Ascending aorta (tissue), 2 donors: Measurements from ENCODE around the gene ACER3. TPM values are rescaled to one million over a fixed set of nuclear protein-coding genes. Genes with fewer than 3 reads are reported as not detected.
"Not testable (repeated sequence)": the region's sequence is repeated elsewhere in the genome, so short reads cannot be mapped to it uniquely, and the experiment has no call there.

Experiments
- DNase-seq, 2 donors: peaks; one replicate each; pipeline ENCODE4 v3.0.0-alpha.2; 2019; ENCODE audit warnings: low spot score in 2 of 2
- H3K27ac ChIP-seq, 2 donors: fragments of 200-600 bp; sonication (generic); one replicate each; pipeline ENCODE4 v1.5.1; 2016 to 2017; ENCODE audit warnings: mild to moderate bottlenecking in 1 of 2
- H3K27me3 ChIP-seq: fragments of 200-600 bp; sonication (generic); one replicate; pipeline ENCODE4 v1.5.1; 2017
- H3K36me3 ChIP-seq, 2 donors: fragments of 200-600 bp; sonication (generic); one replicate each; pipeline ENCODE4 v1.5.1; 2016
- H3K4me1 ChIP-seq, 2 donors: fragments of 200-600 bp; sonication (generic); one replicate each; pipeline ENCODE4 v1.5.1; 2016 to 2017; ENCODE audit warnings: mild to moderate bottlenecking in 1 of 2
- H3K4me3 ChIP-seq, 2 donors: fragments of 200-600 bp; sonication (generic); one replicate each; pipeline ENCODE4 v1.5.1; 2016 to 2017; ENCODE audit warnings: mild to moderate bottlenecking in 1 of 2
- H3K9me3 ChIP-seq, 2 donors: fragments of 200-600 bp; sonication (generic); one replicate each; pipeline ENCODE4 v1.5.1; 2016
- CTCF ChIP-seq, 3 experiments: fragments of 200-600 bp in 2 of 3; fragments of 450-650 bp in 1 of 3; sonication (generic) in 2 of 3; IDR thresholded peaks; one replicate each; pipeline ENCODE4 v1.5.1; 2016 to 2019; ENCODE audit warnings: antibody characterized with exemption in 3 of 3, mild to moderate bottlenecking in 1 of 3, moderate library complexity in 1 of 3
- intact Hi-C: fragments of 100-400 bp; cut with DNase I; formaldehyde crosslinking; loops from one replicate; pipeline ENCODE4 v1.15.1; 2023
- total RNA-seq: library from RNA; depleted of rRNA; stranded (reverse); fragments of >200 nt; gene quantifications from one replicate; pipeline ENCODE4 v1.1.0, GENCODE V29; 2016

ACER3 gene
- total RNA-seq, 1 donor from 2014 or later, result 10.5 TPM

GRCh38 chr11:76857781-76858410 is 2.8 kb upstream of the ACER3 start:
- Histone ChIP-seq H3K9me3 (no peaks in the 10 kb centered on the region), H3K36me3 (no peaks in the 10 kb centered on the region), H3K4me1 (peaks cover 0 to 12% of the 10 kb centered on the region in 2 donors), H3K27me3 (no peaks in the 10 kb centered on the region), H3K4me3 (no peak overlapping the region), H3K27ac (no peak overlapping the region)
- no peak for DNase-seq
- intact Hi-C loops, result no loop called here
- TF ChIP-seq CTCF (IDR thresholded peaks at IDR 0.05), result no peak

- peaks cover 0 to 12% of the 10 kb centered on the region in 2 donors for H3K4me1 ChIP-seq
- intact Hi-C loops, result loop anchor here (2.0 to 10.0 kb wide), 4 partner anchors 53 to 625 kb away; partner anchors contain the start of gene EMSY
- H3K27ac ChIP-seq, result peak overlapping the region; percentile 87 to 88
- H3K36me3 ChIP-seq, result no peaks in the 10 kb centered on the region
- no peak for DNase-seq
- no peaks in the 10 kb centered on the region for H3K27me3 ChIP-seq
- H3K4me3 ChIP-seq, result no peak overlapping the region
- TF ChIP-seq CTCF (IDR thresholded peaks at IDR 0.05), result no peak
- H3K9me3 ChIP-seq, result no peaks in the 10 kb centered on the region
Measured at GRCh38 chr11:76859708-76860227, 950 bp upstream of the ACER3 start.

- intact Hi-C loops, result loop anchor here (2.0 to 10.0 kb wide), 4 partner anchors 55 to 627 kb away; partner anchors contain the start of gene EMSY
Measured at GRCh38 chr11:76861490-76861953, 804 bp downstream of the ACER3 start.

GRCh38 chr11:76862794-76863193 is 2.1 kb downstream of the ACER3 start:
- H3K27me3 ChIP-seq, H3K9me3 ChIP-seq, H3K27ac ChIP-seq, DNase-seq, H3K4me3 ChIP-seq, H3K36me3 ChIP-seq: not testable (repeated sequence)
- peaks cover 0 to 12% of the 10 kb centered on the region in 2 donors for H3K4me1 ChIP-seq
- intact Hi-C loops, result loop anchor here (5.0 to 10.0 kb wide), 2 partner anchors 55 to 628 kb away; no protein-coding TSS in a partner anchor

More at GRCh38 chr11:76861490-76861953, 804 bp downstream of the ACER3 start:
- Histone ChIP-seq H3K36me3 (no peaks in the 10 kb centered on the region), H3K9me3 (no peaks in the 10 kb centered on the region), H3K4me1 (peaks cover 0 to 12% of the 10 kb centered on the region in 2 donors), H3K27me3 (no peaks in the 10 kb centered on the region), H3K27ac (peak overlapping the region; percentile 87 to 88), H3K4me3 (peak overlapping the region; percentile 69 to 96)
- DNase-seq, result no peak
- TF ChIP-seq CTCF (IDR thresholded peaks at IDR 0.05), result no peak

DNA sequence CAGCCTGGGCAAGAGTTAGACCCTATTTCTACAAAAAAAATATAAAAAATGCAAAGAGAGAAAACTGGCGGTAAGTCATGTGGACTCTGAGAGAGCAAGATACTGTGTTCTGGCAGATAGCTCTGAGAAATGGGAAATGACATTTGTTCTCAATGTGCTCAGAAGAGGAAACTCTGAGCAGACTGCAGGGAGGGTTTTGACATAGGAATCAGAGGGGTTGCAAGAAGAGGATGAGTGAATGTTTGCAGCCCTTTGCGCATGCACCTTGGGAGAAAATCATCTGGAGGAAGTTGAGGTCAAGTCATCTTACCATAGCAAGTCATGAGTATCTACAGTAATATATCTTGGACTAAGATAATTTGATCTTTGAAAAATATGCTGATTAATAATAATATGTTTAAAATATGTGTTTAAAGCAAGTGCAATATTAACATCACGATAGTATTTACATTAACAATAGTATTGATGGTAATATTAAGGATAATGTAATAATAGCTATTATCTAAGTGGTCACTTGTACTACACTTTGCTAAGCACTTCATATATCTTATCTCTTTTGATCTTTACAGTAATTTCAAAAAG is 2.6 kb downstream of the ACER3 start:
- Histone ChIP-seq H3K27ac (no peak overlapping the region), H3K4me3 (no peak overlapping the region), H3K27me3 (no peaks in the 10 kb centered on the region), H3K36me3 (no peaks in the 10 kb centered on the region), H3K4me1 (peaks cover 0 to 12% of the 10 kb centered on the region in 2 donors), H3K9me3 (no peaks in the 10 kb centered on the region)
- intact Hi-C loops, result loop anchor here (5.0 to 10.0 kb wide), 2 partner anchors 54 to 628 kb away; no protein-coding TSS in a partner anchor
- TF ChIP-seq CTCF (IDR thresholded peaks at IDR 0.05), result no peak
- DNase-seq, result no peak
